GM18520 (cell line): ENCODE data around the gene ERAL1.
"Not testable (repeated sequence)": the region's sequence is repeated elsewhere in the genome, so short reads cannot be mapped to it uniquely, and the experiment has no call there.

ENCODE experiments used
- ATAC-seq: cut with Tn5 transposase; IDR thresholded peaks from one replicate; pipeline ENCODE4 v1.9.1; 2021; ENCODE audit not compliant: unreplicated experiment

The ERAL1 gene

DNA sequence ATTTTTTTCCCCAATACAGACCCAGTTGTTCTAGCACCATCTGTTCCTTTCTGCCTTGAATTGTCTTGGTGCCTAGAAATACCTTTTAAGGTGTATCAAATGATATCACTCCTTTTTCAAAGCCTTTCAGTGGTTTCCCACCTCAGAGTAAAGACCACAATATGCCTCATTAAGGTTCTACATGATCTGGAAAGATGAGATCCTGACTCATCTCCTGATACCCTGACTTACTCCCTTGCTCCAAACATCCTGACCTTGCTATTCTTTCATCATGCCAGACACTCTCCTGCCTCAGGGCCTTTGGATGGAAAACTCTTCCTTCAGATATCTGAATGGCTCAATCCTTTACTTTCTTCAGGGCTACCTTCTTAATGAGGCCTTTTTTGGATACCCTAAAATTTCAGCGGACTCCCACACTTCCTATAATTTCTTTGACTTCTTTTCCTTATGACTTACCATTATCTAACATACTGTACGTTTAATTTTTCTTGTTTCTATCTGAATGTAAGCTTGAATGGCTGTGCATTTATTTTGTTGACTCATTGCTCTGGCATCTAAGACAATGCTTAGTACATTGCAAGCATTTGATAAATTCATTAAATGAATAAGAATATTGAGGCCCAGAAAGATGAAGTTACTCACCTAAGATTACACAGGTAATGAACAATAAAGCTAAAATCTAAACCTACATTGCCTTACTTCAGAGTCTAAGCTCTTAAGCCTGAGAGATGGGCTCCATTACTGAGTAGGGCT lies 23.5 kb downstream of the ERAL1 start:
- no peak for ATAC-seq

DNA sequence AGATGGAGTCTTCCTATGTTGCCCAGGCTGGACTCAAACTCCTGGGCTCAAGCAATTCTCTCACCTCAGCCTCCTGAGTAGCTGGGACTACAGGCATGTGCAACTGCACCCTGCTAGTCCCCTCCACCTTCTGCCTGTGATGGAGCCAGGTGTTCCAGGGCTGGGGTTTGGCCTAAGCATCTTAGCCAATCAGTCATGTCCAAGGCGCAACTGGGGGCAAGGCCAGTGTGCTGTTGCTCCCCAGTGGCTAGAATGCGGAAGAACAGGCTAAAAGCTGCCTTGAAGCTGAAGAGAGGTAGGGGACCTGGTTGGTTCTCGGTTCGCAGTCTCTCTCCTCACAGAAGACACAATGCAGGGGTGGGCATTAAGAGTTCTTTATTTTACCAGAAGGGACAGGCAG lies 24.2 kb downstream of the ERAL1 start:
- no peak for ATAC-seq

DNA sequence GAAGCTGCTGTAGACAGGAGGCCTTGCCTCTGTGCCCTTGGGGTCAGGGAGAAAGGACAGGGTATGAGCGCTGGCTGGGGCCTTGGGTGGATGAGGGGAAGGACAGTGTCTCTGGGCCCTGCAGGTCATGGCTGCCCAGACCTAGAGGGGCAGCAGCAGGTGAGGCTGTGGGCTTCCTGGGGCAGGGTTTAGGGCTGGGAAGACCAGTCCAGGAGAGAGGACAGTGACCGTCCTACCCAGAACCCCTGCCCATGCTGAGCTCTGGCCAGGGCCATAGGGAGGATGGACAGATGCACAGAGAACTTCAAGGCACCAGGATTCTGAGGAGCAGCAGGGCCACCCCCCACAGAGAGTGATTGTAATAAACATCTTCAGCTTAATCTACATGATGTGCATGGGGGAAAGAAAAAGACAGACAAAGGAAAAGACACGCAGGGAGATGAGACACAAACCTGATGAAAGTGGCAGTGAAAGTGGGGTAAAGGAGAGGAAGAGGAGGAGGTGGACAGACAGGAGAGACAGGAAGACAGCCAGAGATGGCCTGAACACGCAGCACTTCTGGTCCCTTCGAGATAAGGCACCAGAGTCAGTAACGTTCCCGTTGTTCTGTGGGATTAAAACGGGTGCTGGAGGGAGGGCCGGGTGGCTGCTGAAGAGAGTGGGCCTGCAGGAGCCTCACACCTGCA lies 25.2 kb downstream of the ERAL1 start:
- ATAC-seq, result no peak

DNA sequence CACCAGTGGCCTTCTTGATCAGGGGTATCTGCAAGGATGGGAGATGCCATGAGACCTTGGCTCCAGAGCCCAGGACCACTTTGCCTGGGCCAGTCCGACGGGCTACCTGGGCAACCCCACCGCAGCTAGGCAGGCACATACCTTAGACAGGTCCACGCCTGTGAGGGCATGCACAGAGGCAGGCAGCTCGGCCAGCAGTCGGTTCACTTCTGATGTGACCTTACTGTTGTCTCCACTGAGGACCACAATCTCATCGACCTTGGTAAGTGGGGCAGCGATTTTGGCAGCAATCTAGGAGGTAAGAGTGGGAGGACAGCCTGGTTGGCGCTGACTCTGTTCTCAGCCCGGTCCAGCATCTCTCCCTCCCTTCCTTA lies 25.7 kb downstream of the ERAL1 start:
- ATAC-seq, result no peak

DNA sequence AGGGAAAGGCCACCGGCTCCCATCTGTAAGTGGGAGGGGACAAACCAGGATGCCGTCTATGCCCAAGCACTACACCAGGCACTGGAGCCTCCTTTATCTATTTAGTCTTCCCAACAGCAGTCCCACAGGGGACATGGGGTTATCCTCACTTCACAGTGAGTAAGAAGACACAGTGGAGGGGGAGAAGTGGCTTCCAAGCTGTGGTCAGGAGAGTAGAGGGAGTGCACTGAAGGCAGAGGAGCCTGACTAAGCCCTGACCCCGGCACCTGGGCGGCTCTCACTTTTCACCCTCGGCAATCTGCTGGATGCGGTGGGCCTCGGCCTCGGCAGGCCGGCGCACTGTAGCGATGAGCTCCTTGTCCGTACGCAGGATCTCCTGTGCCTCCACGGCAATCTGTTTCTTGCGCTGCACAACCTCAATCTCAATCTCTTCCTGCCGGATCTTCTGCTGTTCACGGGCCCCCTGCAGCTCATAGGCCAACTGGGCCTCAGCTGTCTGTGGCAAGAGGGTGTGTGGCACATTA lies 26.8 kb downstream of the ERAL1 start:
- no peak for ATAC-seq

DNA sequence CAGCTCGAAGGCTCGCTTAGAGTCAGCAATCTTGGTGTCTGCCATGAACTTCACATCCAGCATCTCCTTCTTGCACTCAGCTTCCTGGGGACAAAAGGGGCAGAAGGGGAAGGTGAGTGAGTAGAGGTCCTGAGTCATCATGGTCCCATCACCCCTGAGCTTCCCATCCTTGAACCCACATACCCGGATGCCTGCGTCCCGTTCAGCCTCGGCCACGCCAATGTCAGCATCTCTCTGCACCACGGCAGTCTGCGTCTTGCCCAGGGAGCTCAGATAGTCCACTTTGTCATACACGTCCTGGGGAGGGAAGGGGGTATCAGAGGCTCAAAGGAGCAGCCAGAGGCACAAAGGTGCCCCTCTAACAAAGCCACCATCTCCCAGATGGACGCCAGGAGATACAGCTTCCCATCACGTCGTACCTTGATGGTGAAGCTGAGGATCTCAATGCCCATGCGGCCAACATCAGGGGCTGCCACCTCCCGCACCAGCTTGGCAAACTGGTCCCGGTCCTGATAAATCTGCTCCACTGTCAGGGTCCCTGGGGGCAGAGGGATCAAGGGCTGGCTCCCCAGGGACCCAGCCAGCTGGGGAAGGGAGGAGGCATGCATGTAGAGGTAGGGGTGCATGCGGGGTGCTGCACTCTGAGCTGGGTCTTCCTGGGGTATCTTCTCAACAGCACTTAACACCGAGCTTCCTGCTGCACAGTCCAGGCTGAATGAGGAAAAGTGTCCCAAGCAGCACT lies 27.5 kb downstream of the ERAL1 start:
- no peak for ATAC-seq

DNA sequence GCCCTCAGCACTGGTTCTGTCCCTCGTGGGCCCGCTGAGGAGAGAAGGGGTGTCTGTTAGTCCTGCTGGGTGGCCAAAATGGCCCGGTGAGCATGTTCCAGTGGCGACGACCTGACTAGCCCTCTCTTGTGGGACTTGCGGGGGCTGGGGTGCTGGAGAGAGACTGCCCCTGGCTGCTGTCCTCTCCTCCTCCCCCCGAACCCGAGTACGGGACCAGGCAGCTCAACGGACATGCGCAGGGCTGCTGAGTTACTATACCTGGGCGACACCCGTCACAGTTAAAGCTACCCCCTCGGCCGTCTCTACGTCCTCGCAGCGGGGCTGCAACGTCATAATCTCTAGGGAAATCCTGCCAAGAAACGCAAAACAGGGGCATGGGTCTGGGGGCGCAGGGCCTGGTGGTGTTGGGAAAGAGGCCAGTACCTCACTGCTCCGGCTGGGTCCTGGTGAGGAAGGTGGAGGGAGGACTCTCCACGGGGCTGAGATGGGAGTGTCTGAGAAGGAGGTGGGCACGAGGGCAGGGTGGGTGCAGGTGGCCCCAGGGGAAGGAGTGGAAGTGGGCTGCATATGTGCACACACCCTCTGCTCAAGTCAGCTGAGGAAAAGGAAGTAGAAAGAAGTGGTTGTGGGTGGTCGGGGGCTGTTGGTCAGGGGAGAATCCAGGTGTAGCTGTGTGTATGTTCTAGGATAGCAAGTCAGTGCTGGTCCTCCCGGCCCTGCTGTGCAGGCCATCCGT lies 29.3 kb downstream of the ERAL1 start:
- ATAC-seq, result no peak

DNA sequence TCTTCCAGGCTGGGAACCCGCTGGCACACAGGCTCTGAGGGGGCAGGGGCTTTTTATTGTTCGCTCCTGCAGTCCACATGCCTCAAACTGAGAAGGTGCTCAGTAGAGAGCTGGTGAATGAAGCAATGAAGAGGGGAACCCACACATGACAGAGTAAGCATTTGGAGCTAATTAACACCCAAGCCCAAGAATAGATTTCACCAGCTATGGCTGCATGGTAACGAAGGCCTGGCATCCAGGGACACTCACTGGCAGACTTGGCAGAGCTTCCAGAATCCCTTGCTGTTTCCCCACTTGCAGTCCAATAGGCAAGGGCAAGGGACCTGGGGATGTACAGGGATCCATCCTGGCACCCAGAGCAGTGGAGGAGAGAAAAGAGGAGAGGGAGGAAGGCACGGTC lies 30.5 kb downstream of the ERAL1 start:
- no peak for ATAC-seq

DNA sequence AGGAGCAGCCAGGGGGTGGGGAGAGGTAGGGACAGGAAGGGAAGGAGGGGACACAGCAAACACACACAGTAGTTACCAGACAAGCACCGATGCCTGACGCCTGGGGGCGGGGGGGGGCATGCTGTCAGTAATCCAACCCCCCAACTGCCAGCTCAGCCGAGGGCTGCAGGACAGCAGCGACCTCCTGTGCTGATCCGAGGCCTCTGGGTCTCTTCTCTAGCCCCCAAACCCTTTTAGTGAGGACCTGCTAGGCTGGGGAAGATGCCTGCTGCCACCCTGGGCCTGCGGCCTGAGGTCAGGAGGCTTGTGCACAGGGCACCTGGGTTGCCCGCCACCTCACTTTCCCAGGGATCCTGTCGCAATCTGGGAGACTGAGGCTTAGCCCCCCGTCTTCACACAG lies 31.1 kb downstream of the ERAL1 start:
- no peak for ATAC-seq

DNA sequence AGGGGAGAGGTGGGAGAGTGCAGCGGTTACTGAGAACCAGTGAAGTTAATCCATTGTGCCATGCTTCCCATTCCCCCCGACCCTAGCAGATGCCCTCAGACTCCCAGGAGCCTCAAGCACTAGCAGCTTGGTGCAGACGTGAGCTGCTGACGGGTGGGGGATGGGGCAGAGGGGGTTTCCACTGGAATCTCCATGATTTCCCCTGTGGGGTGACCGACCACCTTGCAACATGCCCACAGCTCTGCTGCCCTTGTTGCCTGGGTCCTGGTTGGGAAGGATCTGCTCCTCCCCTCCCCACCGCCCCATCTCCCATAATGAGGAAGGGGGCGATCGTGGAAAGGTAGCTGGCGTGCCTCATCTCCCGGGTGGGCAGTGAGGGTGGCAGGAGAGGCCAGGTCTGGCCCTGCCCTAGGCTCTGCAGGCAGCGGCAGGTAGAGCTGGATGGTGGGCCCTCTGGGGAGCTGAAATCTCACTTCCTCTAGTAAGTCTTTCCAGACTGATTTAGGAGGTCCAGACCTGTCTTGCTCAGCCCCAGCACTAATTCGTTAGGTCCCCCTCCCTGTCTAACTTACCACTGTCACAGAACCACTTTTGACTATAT lies 33.2 kb downstream of the ERAL1 start:
- ATAC-seq, result no peak

DNA sequence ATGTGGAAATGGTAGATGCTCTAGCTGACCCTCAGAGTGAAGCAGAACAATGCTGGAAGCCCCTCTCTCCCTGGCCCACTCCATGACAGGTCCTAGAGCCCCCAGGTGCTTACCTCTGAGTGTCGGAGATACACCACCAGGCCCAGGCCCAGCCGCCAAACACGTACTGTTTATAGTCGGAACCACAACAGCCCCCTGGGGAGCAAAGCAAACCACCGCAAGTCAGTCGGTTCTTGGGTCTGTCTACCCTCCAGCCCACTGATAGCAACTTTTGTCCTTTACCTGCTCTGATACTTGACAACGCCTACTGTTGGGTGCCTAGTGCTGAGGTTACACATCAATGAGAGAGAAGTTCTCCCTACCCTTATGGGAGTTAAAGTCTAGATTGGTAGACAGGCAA lies 34.0 kb downstream of the ERAL1 start:
- no peak for ATAC-seq

DNA sequence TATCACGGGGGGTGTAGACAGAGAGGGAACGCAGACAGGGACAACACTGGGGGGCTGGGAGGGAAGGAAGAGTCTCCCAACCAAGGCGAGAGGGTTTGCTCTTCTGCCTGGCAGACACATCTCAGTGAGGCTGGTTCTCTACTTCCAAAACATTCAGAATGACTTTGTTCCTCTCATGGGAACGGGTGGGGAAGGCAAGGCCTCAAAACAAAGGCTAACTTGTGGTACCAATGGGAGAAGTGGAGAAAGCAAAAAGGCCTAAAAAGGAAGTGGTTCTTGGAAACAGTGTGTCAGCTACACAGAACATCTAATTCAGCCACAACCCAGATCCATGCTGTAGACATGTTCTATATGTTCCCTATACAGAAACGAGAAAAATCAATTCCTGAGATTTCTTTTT lies 35.2 kb downstream of the ERAL1 start:
- no peak for ATAC-seq

DNA sequence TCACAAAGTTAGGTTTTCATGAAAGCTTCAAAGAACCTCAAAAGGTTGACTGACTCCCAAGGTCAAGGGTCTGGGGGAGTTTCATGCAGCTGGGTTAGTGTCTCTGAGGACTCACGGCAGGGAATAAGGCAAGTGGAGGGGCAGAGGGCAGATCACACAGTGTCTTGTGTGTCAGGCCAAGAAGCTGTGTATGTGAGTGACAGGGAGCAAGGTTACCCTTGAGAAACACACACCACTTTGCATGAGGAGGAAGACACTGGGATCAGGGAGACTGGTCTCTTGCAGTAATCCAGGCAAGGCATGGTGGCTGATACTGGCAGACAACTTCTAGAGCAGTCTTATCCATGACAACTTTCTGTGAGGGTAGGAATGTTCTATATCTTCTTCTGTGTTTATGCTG lies 36.4 kb downstream of the ERAL1 start:
- no peak for ATAC-seq

DNA sequence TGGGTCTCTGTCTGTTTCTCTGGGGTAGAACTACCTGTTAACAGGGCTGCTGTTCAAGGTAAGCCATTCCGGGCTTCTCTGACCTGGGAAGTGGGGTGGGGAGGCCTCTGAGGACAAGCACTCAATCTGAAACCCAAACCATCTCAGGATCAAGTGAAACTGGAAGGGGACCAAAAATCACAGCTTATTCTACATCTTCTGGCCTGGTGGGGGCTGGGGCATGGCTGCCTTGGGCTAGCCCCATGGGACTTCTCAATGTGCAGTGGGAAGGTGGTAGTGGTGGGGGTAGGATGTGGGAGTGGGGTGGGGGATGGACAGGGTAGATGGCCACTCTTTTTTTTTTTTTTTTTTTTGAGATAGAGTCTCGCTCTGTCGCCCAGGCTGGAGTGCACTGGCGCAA lies 37.2 kb downstream of the ERAL1 start:
- ATAC-seq, result no peak

DNA sequence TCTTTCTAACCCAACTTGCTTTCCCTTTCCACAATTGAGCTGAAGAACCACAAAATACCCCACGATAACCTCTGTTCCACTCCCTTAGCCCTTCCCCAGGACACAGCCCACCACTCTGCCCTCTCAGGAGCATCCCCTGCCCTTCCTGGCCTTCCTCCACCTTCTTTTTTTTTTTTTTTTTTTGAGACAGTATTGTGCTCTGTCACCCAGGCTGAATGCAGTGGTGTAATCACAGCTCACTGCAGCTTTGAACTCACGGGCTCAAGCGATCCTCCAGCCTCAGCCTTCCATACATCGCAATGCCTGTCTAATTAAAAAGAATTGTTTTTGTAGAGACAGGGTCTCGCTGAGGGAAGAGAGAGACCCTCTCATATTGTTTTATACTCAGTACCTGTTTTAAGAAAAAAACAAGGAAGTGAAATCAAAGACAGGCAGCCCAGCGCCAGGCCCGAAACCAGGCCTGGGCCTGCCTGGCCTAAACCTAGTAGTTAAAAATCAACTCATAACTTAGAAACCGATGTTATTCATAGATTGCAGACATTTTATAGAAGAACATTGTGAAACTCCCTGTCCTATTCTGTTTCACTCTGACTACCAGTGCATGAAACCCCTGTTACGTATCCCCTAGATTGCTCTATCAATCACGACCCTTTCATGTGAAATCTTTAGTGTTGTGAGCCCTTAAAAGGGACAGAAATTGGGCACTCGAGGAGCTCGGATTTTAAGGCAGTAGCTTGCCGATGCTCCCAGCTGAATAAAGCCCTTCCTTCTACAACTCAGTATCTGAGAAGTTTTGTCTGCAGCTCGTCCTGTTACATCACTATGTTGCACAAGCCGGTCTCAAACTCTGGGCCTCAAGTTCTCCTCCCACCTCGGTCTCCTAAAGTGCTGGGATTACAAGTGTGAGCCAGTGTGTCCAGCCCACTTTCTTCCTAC lies 38.7 kb downstream of the ERAL1 start:
- not testable (repeated sequence) for ATAC-seq

DNA sequence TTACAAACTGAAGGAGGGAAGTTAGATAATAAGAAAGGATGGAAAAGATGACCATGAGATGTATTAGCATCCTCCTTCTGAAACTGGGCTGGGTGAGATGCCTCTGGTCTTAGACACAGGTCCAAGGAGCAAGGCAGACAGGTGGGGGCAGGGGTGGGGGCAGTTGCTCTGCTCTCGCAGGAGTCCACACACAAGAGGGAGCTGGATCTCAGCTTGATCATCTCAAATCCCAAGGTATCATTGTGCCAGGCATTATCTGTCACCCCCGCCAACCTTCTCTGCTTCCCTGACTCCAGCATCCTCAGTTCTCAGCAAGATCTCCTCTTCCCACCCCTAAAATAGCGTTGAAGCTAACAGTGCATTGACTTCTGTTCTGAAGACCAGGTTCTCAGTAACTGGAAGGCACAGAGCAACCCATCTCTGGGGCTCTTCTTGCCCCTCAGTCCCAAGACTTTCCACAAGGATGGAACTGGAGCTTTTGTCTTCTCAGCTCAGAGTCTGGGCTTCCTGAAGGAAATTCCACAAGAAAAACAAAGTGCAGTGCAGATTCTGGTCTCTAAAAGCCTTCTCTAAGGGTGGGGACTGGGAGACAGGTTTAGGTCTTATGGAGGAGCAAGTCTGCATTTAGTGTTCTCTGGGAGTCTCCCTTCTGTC lies 41.1 kb downstream of the ERAL1 start:
- no peak for ATAC-seq

DNA sequence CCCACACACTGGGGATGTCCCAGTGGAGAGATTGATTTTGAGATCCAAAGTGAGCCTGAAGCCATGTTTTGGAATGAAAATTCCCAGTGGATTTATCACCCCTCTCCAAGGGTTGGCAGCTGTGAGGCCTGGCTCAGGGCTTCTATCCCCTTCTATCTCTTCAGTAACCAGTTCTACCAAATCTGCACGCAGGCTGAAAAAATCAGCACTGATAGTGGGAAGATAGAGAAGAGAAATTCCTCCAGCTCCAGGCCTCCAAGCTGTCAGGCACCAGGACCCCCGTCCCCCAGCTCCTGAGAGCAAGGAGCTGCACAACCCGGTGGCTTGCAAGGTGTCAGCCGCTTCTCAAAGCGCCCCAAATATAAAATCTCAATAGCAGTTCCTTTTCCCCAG lies 41.7 kb downstream of the ERAL1 start:
- ATAC-seq, result no peak

DNA sequence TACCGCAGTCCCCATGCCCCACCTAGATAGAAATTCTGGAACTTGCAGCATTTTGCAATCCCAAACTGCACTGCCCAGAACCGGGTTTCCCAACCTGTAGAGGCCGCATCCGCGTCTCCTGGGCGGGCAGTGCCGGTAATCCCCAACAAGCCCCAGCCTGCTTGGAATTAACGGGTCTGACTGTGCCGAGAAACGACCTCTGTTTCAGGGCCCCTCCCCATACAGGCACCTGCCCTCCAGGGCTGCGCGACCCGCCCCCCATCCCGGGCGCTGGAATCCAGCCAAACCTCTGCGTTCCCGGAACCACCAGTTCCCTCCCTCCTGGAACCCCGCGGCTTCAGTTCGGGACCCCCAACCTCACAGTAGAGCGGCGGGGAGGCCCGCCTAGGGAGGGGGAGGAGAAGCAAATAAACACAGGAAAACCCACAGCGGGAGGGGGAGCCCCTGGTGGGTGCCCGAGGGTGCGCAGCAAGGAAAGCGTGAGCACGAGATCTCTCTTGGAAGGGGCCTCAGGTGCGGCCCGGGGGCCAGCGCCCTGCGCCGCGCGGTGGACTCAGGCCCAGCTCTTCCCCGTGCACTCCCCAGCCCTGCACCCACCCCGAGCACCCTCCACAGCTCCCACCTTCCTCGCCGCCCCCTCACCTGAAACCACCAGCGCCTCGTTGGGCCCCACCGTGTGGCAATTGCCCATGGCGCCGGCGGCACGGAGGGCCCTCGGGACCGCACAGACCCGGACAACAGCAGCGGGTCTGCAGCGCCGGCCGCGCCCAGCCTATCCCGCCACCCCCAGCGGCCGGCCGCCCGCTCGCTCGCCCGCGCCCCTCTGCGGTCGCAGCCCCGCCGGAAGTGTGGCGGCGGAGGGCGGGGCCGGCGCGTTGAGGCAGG lies 42.3 kb downstream of the ERAL1 start, which contains the start of gene FLOT2:
FLOT2 (minus strand) TSS at position 850 of the 885 bp plus-strand sequence; CDS start at position 691, 159 bp downstream.
- ATAC-seq, result no peak
